Measurements from ENCODE around the gene NLRP10. TPM values are rescaled to one million over a fixed set of nuclear protein-coding genes. Genes with fewer than 3 reads are reported as not detected.

NLRP10 gene
- total RNA-seq, 4 donors from 2014 or later = not detected

GRCh38 chr11:8004008-8004407 is 38.8 kb upstream of the NLRP10 start:
- no peak for ATAC-seq

DNA sequence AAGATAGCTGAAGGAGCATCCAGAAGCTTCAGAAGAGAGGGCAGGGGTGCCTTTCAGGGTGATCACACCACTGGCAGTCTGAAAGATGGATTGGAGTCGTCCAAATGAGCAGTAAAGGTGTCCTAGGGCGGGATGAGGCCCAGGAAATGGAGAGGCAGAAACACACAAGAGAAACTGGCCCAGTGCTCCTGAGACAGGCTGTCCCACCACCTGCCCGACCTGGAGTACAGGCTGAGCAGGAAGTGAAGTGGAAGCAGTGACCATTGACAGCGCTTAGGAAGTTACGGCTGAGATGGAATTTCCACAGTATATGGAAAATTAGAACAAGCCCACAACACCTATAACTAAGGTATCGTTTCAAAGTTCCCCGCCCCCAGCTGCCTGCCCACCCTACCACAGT is 37.9 kb upstream of the NLRP10 start:
- H3K4me1 ChIP-seq = no peaks in the 10 kb centered on the region
- TF ChIP-seq POLR2A (IDR thresholded peaks at IDR 0.05) (no peak), CTCF (IDR thresholded peaks at IDR 0.05 in 4 of 5, conservative IDR thresholded peaks at IDR 0.05 in 1 of 5) (no peak)
- H3K27ac ChIP-seq = no peak overlapping the region
- DNase-seq = no peak
- no peak overlapping the region for H3K4me3 ChIP-seq
- in situ Hi-C loops (cut with MboI; ENCODE audit: low sequenced_read_pairs in 4 of 4) (loop anchor here in 1 of 4 donors (10.0 kb wide), 1 partner anchor 92 kb away; no protein-coding TSS in a partner anchor), intact Hi-C loops (cut with DNase I; ENCODE audit: low total_unique reads) (no loop called here)
- no peaks in the 10 kb centered on the region for H3K9me3 ChIP-seq
- no peaks in the 10 kb centered on the region for H3K27me3 ChIP-seq
- peaks cover 3 to 18% of the 10 kb centered on the region in 2 donors for H3K36me3 ChIP-seq
- ATAC-seq = no peak

More at GRCh38 chr11:8004008-8004407, 38.8 kb upstream of the NLRP10 start:
- intact Hi-C loops (cut with DNase I; ENCODE audit: low total_unique reads) = no loop called here
- no peak overlapping the region for H3K27ac ChIP-seq
- H3K27me3 ChIP-seq = no peaks in the 10 kb centered on the region
- TF ChIP-seq POLR2A (IDR thresholded peaks at IDR 0.05) (no peak), CTCF (IDR thresholded peaks at IDR 0.05 in 4 of 5, conservative IDR thresholded peaks at IDR 0.05 in 1 of 5) (no peak)
- DNase-seq = no peak
- no peak overlapping the region for H3K4me3 ChIP-seq
- H3K9me3 ChIP-seq = no peaks in the 10 kb centered on the region
- in situ Hi-C loops (cut with MboI; ENCODE audit: low sequenced_read_pairs in 4 of 4) = loop anchor here in 1 of 4 donors (10.0 kb wide), 1 partner anchor 91 kb away; no protein-coding TSS in a partner anchor
- no peaks in the 10 kb centered on the region for H3K4me1 ChIP-seq
- peaks cover 3 to 9% of the 10 kb centered on the region in 2 donors for H3K36me3 ChIP-seq

DNA sequence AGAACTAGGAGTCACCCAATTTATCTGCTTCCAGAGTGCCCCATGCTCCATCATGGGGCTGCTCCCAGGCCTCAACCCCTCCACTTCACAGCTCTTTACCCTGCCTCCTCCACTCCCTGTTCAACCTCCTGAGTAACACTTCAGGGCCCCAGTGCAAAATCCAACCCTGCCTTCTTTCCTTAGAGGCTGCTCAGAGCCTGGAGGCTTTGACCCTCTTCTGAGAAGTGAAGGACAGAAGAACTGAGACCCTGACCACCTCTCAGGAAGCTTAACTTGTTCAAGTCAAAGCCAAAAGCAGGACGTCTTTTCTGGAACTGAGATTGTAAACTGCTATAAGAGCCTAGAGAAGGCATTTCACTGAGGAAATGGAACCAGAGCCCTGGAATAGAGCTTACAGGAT is 37.4 kb upstream of the NLRP10 start:
- no peak for ATAC-seq
- in situ Hi-C loops (cut with MboI; ENCODE audit: low sequenced_read_pairs in 4 of 4) (loop anchor here in 1 of 4 donors (10.0 kb wide), 1 partner anchor 92 kb away; no protein-coding TSS in a partner anchor), intact Hi-C loops (cut with DNase I; ENCODE audit: low total_unique reads) (no loop called here)
- DNase-seq = no peak
- Histone ChIP-seq H3K27me3 (no peaks in the 10 kb centered on the region), H3K4me3 (no peak overlapping the region), H3K9me3 (no peaks in the 10 kb centered on the region), H3K4me1 (no peaks in the 10 kb centered on the region), H3K27ac (no peak overlapping the region), H3K36me3 (peaks cover 3 to 23% of the 10 kb centered on the region in 2 donors)
- TF ChIP-seq POLR2A (IDR thresholded peaks at IDR 0.05) (no peak), CTCF (IDR thresholded peaks at IDR 0.05 in 4 of 5, conservative IDR thresholded peaks at IDR 0.05 in 1 of 5) (no peak)

- Histone ChIP-seq H3K27ac (no peak overlapping the region), H3K27me3 (no peaks in the 10 kb centered on the region), H3K9me3 (no peaks in the 10 kb centered on the region), H3K4me3 (no peak overlapping the region), H3K4me1 (no peaks in the 10 kb centered on the region), H3K36me3 (peaks cover 3 to 46% of the 10 kb centered on the region in 2 donors)
- intact Hi-C loops (cut with DNase I; ENCODE audit: low total_unique reads) (no loop called here), in situ Hi-C loops (cut with MboI; ENCODE audit: low sequenced_read_pairs in 4 of 4) (loop anchor here in 1 of 4 donors (10.0 kb wide), 1 partner anchor 94 kb away; no protein-coding TSS in a partner anchor)
- TF ChIP-seq CTCF (IDR thresholded peaks at IDR 0.05 in 4 of 5, conservative IDR thresholded peaks at IDR 0.05 in 1 of 5) (no peak), POLR2A (IDR thresholded peaks at IDR 0.05) (no peak)
- no peak for ATAC-seq
- no peak for DNase-seq
Observed at GRCh38 chr11:8000390-8000789, 35.1 kb upstream of the NLRP10 start.

DNA sequence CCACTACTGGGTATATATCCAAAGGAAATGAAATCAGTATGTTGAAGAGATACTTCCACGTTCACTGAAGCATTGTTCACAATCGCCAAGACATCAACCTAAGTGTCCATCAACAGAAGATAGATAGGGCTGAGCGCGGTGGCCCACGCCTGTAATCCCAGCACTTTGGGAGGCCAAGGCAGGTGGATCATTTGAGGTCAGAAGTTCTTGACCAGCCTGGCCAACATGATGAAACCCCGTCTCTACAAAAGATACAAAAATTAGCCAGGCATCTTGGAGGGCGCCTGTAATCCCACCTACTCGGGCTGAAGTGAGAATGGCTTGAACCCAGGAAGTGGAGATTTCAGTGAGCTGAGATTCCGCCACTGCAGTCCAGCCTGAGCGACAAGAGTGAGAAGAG is 34.5 kb upstream of the NLRP10 start:
- Histone ChIP-seq H3K4me1 (no peaks in the 10 kb centered on the region), H3K27me3 (no peaks in the 10 kb centered on the region), H3K9me3 (no peaks in the 10 kb centered on the region), H3K4me3 (no peak overlapping the region), H3K27ac (no peak overlapping the region), H3K36me3 (peaks cover 3 to 51% of the 10 kb centered on the region in 2 donors)
- DNase-seq = no peak
- in situ Hi-C loops (cut with MboI; ENCODE audit: low sequenced_read_pairs in 4 of 4) = loop anchor here in 1 of 4 donors (10.0 kb wide), 1 partner anchor 95 kb away; no protein-coding TSS in a partner anchor
- intact Hi-C loops (cut with DNase I; ENCODE audit: low total_unique reads) = no loop called here
- TF ChIP-seq POLR2A (IDR thresholded peaks at IDR 0.05) = no peak
- TF ChIP-seq CTCF (IDR thresholded peaks at IDR 0.05 in 4 of 5, conservative IDR thresholded peaks at IDR 0.05 in 1 of 5) = no peak
- ATAC-seq = no peak
